ENCODE results near the gene GNG14. TPM values are rescaled to one million over a fixed set of nuclear protein-coding genes. Genes with fewer than 3 reads are reported as not detected.
A peak's percentile ranks its signal among the peaks of the same experiment; 100 is the strongest.

The GNG14 gene
- total and polyA plus RNA-seq, 2 donors (not counting 1 experiment from before 2014, with no cell fraction given), result not detected

DNA sequence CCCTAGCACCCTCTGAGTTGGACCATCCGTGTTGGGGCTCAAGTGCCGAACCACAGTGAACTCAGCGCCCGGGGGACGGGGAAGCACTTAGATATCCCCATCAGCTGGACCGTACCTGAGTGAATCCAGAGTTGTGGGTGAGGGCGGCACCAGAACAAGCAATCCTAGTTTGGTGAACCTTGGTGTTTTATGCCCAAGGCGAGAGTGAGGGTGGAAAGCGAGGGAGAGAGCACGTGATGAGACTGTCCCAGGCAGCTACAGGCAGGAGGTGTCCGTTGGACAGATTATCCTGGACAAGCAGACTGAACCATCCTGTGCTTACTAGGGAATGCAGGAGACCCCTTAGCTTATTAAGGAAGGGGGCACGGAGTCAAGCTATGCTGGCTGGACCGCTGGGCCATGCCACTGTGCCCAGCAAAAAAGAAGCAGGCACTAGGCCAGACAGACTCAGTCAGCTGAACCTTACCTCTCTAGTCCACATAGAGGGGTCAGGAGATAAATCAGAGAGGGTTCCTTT lies 50.1 kb downstream of the GNG14 start:
- Histone ChIP-seq H3K9me3 (ENCODE audit: control extremely low read depth in 1 of 3, control insufficient read depth in 2 of 3, insufficient read depth in 1 of 3, low read length in 2 of 3) (no peaks in the 10 kb centered on the region), H3K27ac (ENCODE audit: low read length in 2 of 2) (peak overlapping the region in 1 of 2 donors; percentile 94), H3K79me2 (ENCODE audit: control insufficient read depth, insufficient read depth, low read length) (peaks cover 56% of the 10 kb centered on the region), H4K20me1 (ENCODE audit: control insufficient read depth, insufficient read depth, low read length, poor library complexity, severe bottlenecking) (peaks cover 14% of the 10 kb centered on the region), H2AFZ (ENCODE audit: insufficient read depth, low read depth, low read length, poor library complexity, severe bottlenecking) (peak overlapping the region; percentile 99), H3K4me1 (ENCODE audit: control insufficient read depth in 2 of 2, insufficient read depth in 2 of 2, low read length in 2 of 2) (peaks cover 29 to 36% of the 10 kb centered on the region in 2 donors), H3K4me2 (replicated peaks; ENCODE audit: low read depth, low read length, poor library complexity, severe bottlenecking) (peak overlapping the region; percentile 97), H3K27me3 (replicated peaks in 1 of 4; ENCODE audit: control extremely low read depth in 1 of 4, control insufficient read depth in 3 of 4, insufficient read depth in 4 of 4, low read length in 3 of 4) (no peaks in the 10 kb centered on the region), H3K36me3 (replicated peaks in 1 of 2; ENCODE audit: control extremely low read depth in 1 of 2, control insufficient read depth in 1 of 2, extremely low read depth in 1 of 2, insufficient read depth in 2 of 2, low read length in 1 of 2) (peaks cover 0 to 10% of the 10 kb centered on the region in 2 experiments), H3K9ac (ENCODE audit: low read length) (peak overlapping the region; percentile 90), H3K4me3 (ENCODE audit: control extremely low read depth in 1 of 5, extremely low read depth in 1 of 5, insufficient read depth in 1 of 5, low read depth in 2 of 5, low read length in 4 of 5) (peak overlapping the region; percentile 67 to 93 (median 86))
- H3K4me1 Mint-ChIP-seq, result peaks cover 36% of the 10 kb centered on the region
- H3K27me3 Mint-ChIP-seq, result no peaks in the 10 kb centered on the region
- ChIA-PET CTCF (interaction anchor here (0.9 to 5.7 kb wide), 5 partner anchors 21 to 109 kb away, joined by 3 to 47 read pairs (median 4); no protein-coding TSS in a partner anchor), POLR2A (interaction anchor here (1.0 to 1.4 kb wide), 2 partner anchors 53 to 55 kb away, joined by 5 to 6 read pairs; partner anchors contain the start of gene JUNB)
- ATAC-seq (ENCODE audit: low read depth) (no peak), DNase-seq (no peak)
- TF ChIP-seq, protein P1, sequence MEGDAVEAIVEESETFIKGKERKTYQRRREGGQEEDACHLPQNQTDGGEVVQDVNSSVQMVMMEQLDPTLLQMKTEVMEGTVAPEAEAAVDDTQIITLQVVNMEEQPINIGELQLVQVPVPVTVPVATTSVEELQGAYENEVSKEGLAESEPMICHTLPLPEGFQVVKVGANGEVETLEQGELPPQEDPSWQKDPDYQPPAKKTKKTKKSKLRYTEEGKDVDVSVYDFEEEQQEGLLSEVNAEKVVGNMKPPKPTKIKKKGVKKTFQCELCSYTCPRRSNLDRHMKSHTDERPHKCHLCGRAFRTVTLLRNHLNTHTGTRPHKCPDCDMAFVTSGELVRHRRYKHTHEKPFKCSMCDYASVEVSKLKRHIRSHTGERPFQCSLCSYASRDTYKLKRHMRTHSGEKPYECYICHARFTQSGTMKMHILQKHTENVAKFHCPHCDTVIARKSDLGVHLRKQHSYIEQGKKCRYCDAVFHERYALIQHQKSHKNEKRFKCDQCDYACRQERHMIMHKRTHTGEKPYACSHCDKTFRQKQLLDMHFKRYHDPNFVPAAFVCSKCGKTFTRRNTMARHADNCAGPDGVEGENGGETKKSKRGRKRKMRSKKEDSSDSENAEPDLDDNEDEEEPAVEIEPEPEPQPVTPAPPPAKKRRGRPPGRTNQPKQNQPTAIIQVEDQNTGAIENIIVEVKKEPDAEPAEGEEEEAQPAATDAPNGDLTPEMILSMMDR (IDR thresholded peaks at IDR 0.05), result no peak
- no peak for TF ChIP-seq EZH2 (IDR thresholded peaks at IDR 0.05; ENCODE audit: borderline replicate concordance, insufficient read depth, low read depth, low read length, poor library complexity, severe bottlenecking)
- H3K4me3 Mint-ChIP-seq, result peak overlapping the region; percentile 100
- peak overlapping the region; percentile 99 for H3K27ac Mint-ChIP-seq
- intact Hi-C loops (cut with micrococcal nuclease), result loop anchor here (1.0 to 5.0 kb wide), 6 partner anchors 37 to 187 kb away; partner anchors contain the start of genes FBXW9, GCDH, HOOK2 and RNASEH2A
- H3K9me3 Mint-ChIP-seq (ENCODE audit: insufficient read depth), result no peaks in the 10 kb centered on the region
- 16% methylated on average over 13 of the region's 13 CpGs for WGBS (ENCODE audit: insufficient coverage)

Small RNA genes within 50 kb of the gene (small RNA-seq; reads per million reads assigned to genes)
- gene SNORD41 (ENCODE audit: insufficient read length, low read depth, low replicate concordance), result 4.6 reads per million, percentile 65 among the genes with 10 or more reads in this experiment

Other genes starting within 250 kb of the GNG14 start
- gene ZNF443, start 247.0 kb upstream of the GNG14 start, total RNA-seq, result 5.5 and 6.2 TPM in 2 replicates
- 1.2 and 1.4 TPM in 2 replicates for gene ZNF443, start 247.0 kb upstream of the GNG14 start, polyA plus RNA-seq
- 8.4 and 9.3 TPM in 2 replicates for gene ZNF709, start 203.2 kb upstream of the GNG14 start, total RNA-seq
- 1.7 and 2.9 TPM in 2 replicates for gene ZNF709, start 203.2 kb upstream of the GNG14 start, polyA plus RNA-seq
- 31.8 and 35.8 TPM in 2 replicates for gene ZNF564, start 136.5 kb upstream of the GNG14 start, total RNA-seq
- 2.8 and 3.2 TPM in 2 replicates for gene ZNF564, start 136.5 kb upstream of the GNG14 start, polyA plus RNA-seq
- 19.9 and 21.2 TPM in 2 replicates for gene ZNF490, start 77.2 kb upstream of the GNG14 start, total RNA-seq
- gene ZNF490, start 77.2 kb upstream of the GNG14 start, polyA plus RNA-seq, result 5.7 and 6.7 TPM in 2 replicates
- 56.0 and 57.9 TPM in 2 replicates for gene ZNF791, start 77.1 kb upstream of the GNG14 start, total RNA-seq
- 17.5 and 41.9 TPM in 2 replicates for gene ZNF791, start 77.1 kb upstream of the GNG14 start, polyA plus RNA-seq
- gene MAN2B1, start 21.3 kb upstream of the GNG14 start, total RNA-seq, result 252 and 256 TPM in 2 replicates
- gene MAN2B1, start 21.3 kb upstream of the GNG14 start, polyA plus RNA-seq, result 183 and 188 TPM in 2 replicates
- 24.6 and 25.8 TPM in 2 replicates for gene WDR83, start 21.2 kb upstream of the GNG14 start, total RNA-seq
- 15.2 and 16.3 TPM in 2 replicates for gene WDR83, start 21.2 kb upstream of the GNG14 start, polyA plus RNA-seq
- 187 and 200 TPM in 2 replicates for gene DHPS, start 6.1 kb upstream of the GNG14 start, total RNA-seq
- 204 and 216 TPM in 2 replicates for gene DHPS, start 6.1 kb upstream of the GNG14 start, polyA plus RNA-seq
- gene FBXW9, start 8.6 kb downstream of the GNG14 start, total RNA-seq, result 4.7 and 5.2 TPM in 2 replicates
- 4.0 and 4.7 TPM in 2 replicates for gene FBXW9, start 8.6 kb downstream of the GNG14 start, polyA plus RNA-seq
- gene TNPO2, start 35.9 kb downstream of the GNG14 start, total RNA-seq, result 73.7 and 76.3 TPM in 2 replicates
- gene TNPO2, start 35.9 kb downstream of the GNG14 start, polyA plus RNA-seq, result 85.6 and 89.0 TPM in 2 replicates
- 199 and 207 TPM in 2 replicates for gene TRIR, start 46.7 kb downstream of the GNG14 start, total RNA-seq
- 270 and 305 TPM in 2 replicates for gene TRIR, start 46.7 kb downstream of the GNG14 start, polyA plus RNA-seq
- 30.7 and 37.2 TPM in 2 replicates for gene GET3, start 49.5 kb downstream of the GNG14 start, total RNA-seq
- 45.5 and 61.7 TPM in 2 replicates for gene GET3, start 49.5 kb downstream of the GNG14 start, polyA plus RNA-seq
- gene BEST2, start 63.8 kb downstream of the GNG14 start, total RNA-seq, result not detected in 2 replicates
- gene BEST2, start 63.8 kb downstream of the GNG14 start, polyA plus RNA-seq, result 0.07 TPM in 1 of 2 replicates, not detected in the other
- gene HOOK2, start 87.6 kb downstream of the GNG14 start, total RNA-seq, result 31.6 and 33.4 TPM in 2 replicates
- gene HOOK2, start 87.6 kb downstream of the GNG14 start, polyA plus RNA-seq, result 30.3 and 35.7 TPM in 2 replicates
- 196 and 206 TPM in 2 replicates for gene JUNB, start 103.5 kb downstream of the GNG14 start, total RNA-seq
- gene JUNB, start 103.5 kb downstream of the GNG14 start, polyA plus RNA-seq, result 1,407 and 4,055 TPM in 2 replicates
- gene PRDX2, start 113.8 kb downstream of the GNG14 start, total RNA-seq, result 45.1 and 45.5 TPM in 2 replicates
- gene PRDX2, start 113.8 kb downstream of the GNG14 start, polyA plus RNA-seq, result 44.3 and 66.1 TPM in 2 replicates
- gene THSD8, start 114.1 kb downstream of the GNG14 start, total RNA-seq, result 2.1 TPM in 1 of 2 replicates, not detected in the other
- not detected in 2 replicates for gene THSD8, start 114.1 kb downstream of the GNG14 start, polyA plus RNA-seq
- 16.9 and 18.9 TPM in 2 replicates for gene RNASEH2A, start 118.6 kb downstream of the GNG14 start, total RNA-seq
- gene RNASEH2A, start 118.6 kb downstream of the GNG14 start, polyA plus RNA-seq, result 13.0 and 14.5 TPM in 2 replicates
- gene RTBDN, start 146.6 kb downstream of the GNG14 start, total RNA-seq, result not detected in 2 replicates
- gene RTBDN, start 146.6 kb downstream of the GNG14 start, polyA plus RNA-seq, result not detected in 2 replicates
- gene MAST1, start 150.5 kb downstream of the GNG14 start, total RNA-seq, result 0.39 and 1.2 TPM in 2 replicates
- gene MAST1, start 150.5 kb downstream of the GNG14 start, polyA plus RNA-seq, result 0.36 and 1.1 TPM in 2 replicates
- 26.6 and 30.8 TPM in 2 replicates for gene DNASE2, start 193.5 kb downstream of the GNG14 start, total RNA-seq
- 24.9 and 25.9 TPM in 2 replicates for gene DNASE2, start 193.5 kb downstream of the GNG14 start, polyA plus RNA-seq
- gene KLF1, start 199.2 kb downstream of the GNG14 start, total RNA-seq, result not detected in 2 replicates
- gene KLF1, start 199.2 kb downstream of the GNG14 start, polyA plus RNA-seq, result not detected in 2 replicates
- gene GCDH, start 203.2 kb downstream of the GNG14 start, total RNA-seq, result 61.2 and 63.2 TPM in 2 replicates
- 47.8 and 48.9 TPM in 2 replicates for gene GCDH, start 203.2 kb downstream of the GNG14 start, polyA plus RNA-seq
- gene SYCE2, start 231.3 kb downstream of the GNG14 start, total RNA-seq, result not detected in 2 replicates
- gene SYCE2, start 231.3 kb downstream of the GNG14 start, polyA plus RNA-seq, result 0.17 TPM in 1 of 2 replicates, not detected in the other
- 50.1 and 50.9 TPM in 2 replicates for gene FARSA, start 245.7 kb downstream of the GNG14 start, total RNA-seq
- 21.2 and 26.4 TPM in 2 replicates for gene FARSA, start 245.7 kb downstream of the GNG14 start, polyA plus RNA-seq

Measured in B cell (primary cell).